Vagina (tissue), 2 donors: Measurements from ENCODE around the gene TRIM15.

ENCODE experiments used
- CTCF ChIP-seq, 3 experiments: fragments of 450-650 bp in 2 of 3; fragments of 200-600 bp in 1 of 3; sonication (generic) in 1 of 3; IDR thresholded peaks; one replicate each; pipeline ENCODE4 v1.5.1; 2017 to 2019; ENCODE audit warnings: antibody characterized with exemption in 3 of 3, mild to moderate bottlenecking in 2 of 3, moderate library complexity in 2 of 3
- POLR2AphosphoS5 ChIP-seq, 2 donors: sonication (generic); formaldehyde crosslinking; IDR thresholded peaks; one replicate each; pipeline ENCODE4 v1.9.0; 2017; ENCODE audit warnings: antibody characterized with exemption in 2 of 2, mild to moderate bottlenecking in 2 of 2, low read depth in 1 of 2; ENCODE audit not compliant: insufficient read depth in 1 of 2

DNA sequence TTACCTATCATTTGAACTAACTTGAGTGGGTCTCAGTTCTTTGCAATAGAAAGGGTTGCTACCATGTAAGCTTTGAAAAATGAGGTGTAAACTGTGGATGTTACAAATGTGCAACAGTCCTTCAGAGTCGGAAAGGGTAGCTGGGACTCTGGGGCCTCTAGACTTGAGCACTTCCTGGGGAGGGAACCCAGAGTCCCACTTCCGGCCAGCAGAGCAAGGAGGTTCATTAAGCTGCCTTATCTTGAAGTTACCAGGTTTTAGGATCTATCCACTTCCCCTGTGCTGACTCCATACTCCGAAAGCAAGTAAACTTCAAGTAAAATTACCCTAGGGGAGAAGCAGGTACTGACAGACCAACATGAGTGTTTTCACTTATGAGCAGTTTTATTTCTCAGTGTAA lies 11.8 kb upstream of the TRIM15 start:
- no peak for TF ChIP-seq CTCF (IDR thresholded peaks at IDR 0.05)
- no peak for TF ChIP-seq POLR2AphosphoS5 (IDR thresholded peaks at IDR 0.05; ENCODE audit: insufficient read depth in 1 of 2, low read depth in 1 of 2)
